Chondrocyte (in vitro differentiated cells): Measurements from ENCODE around the gene HOXC10. TPM values are rescaled to one million over a fixed set of nuclear protein-coding genes. Genes with fewer than 3 reads are reported as not detected.

Source experiments
- DNase-seq: peaks from one replicate; pipeline ENCODE4 v3.0.0; 2021; ENCODE audit warnings: mixed read lengths, low spot score
- H3K27ac Mint-ChIP-seq: one replicate; pipeline ENCODE4 v1.8.0; 2021; ENCODE audit warnings: mild to moderate bottlenecking, moderate library complexity, mixed read lengths; ENCODE audit not compliant: unreplicated experiment
- H3K27me3 Mint-ChIP-seq: 2 replicates; pipeline ENCODE4 v1.8.0; 2021; ENCODE audit warnings: low read depth, mixed read lengths
- H3K36me3 Mint-ChIP-seq: 2 replicates; pipeline ENCODE4 v1.8.0; 2021; ENCODE audit warnings: low read depth, mixed read lengths
- H3K4me1 Mint-ChIP-seq: 2 replicates; pipeline ENCODE4 v1.8.0; 2021; ENCODE audit warnings: low read depth, mild to moderate bottlenecking, mixed read lengths
- H3K4me3 Mint-ChIP-seq: one replicate; pipeline ENCODE4 v1.8.0; 2021; ENCODE audit warnings: mild to moderate bottlenecking, moderate library complexity, mixed read lengths; ENCODE audit not compliant: unreplicated experiment
- H3K9me3 Mint-ChIP-seq: 2 replicates; pipeline ENCODE4 v1.8.0; 2021; ENCODE audit warnings: low read depth, mixed read lengths
- CTCF ChIP-seq: fragments of 200-600 bp; sonication (generic); IDR thresholded peaks from 2 replicates; pipeline ENCODE4 v1.5.0; 2021; ENCODE audit warnings: antibody characterized with exemption, mild to moderate bottlenecking, moderate library complexity
- total RNA-seq: library from RNA; stranded (reverse); gene quantifications from 3 replicates; pipeline ENCODE4 v1.2.1, GENCODE V29; 2021

The HOXC10 gene
- total RNA-seq, 1 donor from 2014 or later: not detected

- Mint-ChIP-seq H3K4me1 (peaks cover 13% of the 10 kb centered on the region), H3K27me3 (peaks cover 93% of the 10 kb centered on the region), H3K36me3 (peaks cover 7% of the 10 kb centered on the region), H3K27ac (no peak overlapping the region), H3K4me3 (no peak overlapping the region), H3K9me3 (no peaks in the 10 kb centered on the region)
- no peak for DNase-seq
- TF ChIP-seq CTCF: no peak
Observed at GRCh38 chr12:53990311-53991076, 5.5 kb downstream of the HOXC10 start.

DNA sequence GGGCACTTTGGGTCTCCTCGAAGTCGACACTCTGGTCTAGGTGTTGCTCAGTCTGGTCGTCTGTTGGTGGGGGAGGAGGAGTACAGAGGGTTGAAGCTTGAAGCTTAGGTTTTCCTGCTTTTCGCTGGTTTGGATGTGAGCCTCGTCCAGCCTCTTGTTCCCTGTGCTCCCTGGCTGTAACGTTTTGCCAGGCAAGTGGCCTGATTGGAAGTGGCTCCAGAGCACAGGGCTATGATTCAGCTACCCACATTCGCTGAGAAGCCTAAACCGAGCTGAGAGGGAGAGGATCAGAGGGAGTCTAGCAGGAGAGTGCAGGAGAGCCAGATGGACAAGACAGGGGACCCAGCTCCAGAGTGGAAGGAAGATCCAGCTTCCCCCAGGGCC, 6.1 kb downstream of the HOXC10 start:
- no peak overlapping the region for H3K4me3 Mint-ChIP-seq
- H3K9me3 Mint-ChIP-seq: no peaks in the 10 kb centered on the region
- peaks cover 17% of the 10 kb centered on the region for H3K4me1 Mint-ChIP-seq
- H3K27ac Mint-ChIP-seq: no peak overlapping the region
- no peak for DNase-seq
- peaks cover 93% of the 10 kb centered on the region for H3K27me3 Mint-ChIP-seq
- H3K36me3 Mint-ChIP-seq: peaks cover 7% of the 10 kb centered on the region
- no peak for TF ChIP-seq CTCF

DNA sequence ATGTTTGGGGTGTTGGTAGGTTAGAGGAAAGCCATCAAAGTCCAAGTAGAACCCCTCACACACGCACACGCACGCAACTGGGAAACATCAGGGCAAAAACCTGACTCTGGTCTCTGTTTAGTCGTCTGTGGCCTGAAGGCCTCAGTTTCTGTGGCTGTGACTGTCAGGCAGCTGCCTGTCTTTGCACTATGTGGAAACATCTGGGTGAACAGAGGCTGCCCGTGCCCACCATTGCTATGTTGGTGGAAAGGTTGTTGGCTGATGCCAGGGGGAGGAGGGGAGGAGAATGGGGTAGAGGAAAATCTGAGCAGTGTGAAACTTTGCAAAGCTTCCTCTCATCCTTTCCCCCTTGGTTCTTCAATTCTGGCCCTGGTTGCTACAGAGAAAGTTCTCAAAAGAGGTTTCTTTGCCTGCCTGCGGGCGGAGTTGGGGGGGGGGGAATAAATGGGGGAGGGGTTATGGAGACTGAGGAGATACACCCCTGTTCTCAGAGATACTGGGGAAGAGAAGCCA, 7.5 kb downstream of the HOXC10 start:
- Mint-ChIP-seq H3K4me1 (peaks cover 17% of the 10 kb centered on the region), H3K27ac (no peak overlapping the region), H3K4me3 (no peak overlapping the region), H3K9me3 (no peaks in the 10 kb centered on the region), H3K36me3 (peaks cover 5% of the 10 kb centered on the region), H3K27me3 (peaks cover 93% of the 10 kb centered on the region)
- DNase-seq: no peak
- TF ChIP-seq CTCF: no peak

- Mint-ChIP-seq H3K27me3 (peaks cover 93% of the 10 kb centered on the region), H3K4me3 (peak overlapping the region; percentile 40), H3K36me3 (peaks cover 5% of the 10 kb centered on the region), H3K4me1 (peaks cover 20% of the 10 kb centered on the region), H3K9me3 (no peaks in the 10 kb centered on the region), H3K27ac (no peak overlapping the region)
- no peak for TF ChIP-seq CTCF
- no peak for DNase-seq
Observed at GRCh38 chr12:53993162-53994008, 8.4 kb downstream of the HOXC10 start.

- no peak for DNase-seq
- Mint-ChIP-seq H3K4me3 (peak overlapping the region; percentile 40), H3K9me3 (no peaks in the 10 kb centered on the region), H3K4me1 (peaks cover 20% of the 10 kb centered on the region), H3K27ac (no peak overlapping the region), H3K36me3 (peaks cover 5% of the 10 kb centered on the region), H3K27me3 (peaks cover 93% of the 10 kb centered on the region)
- no peak for TF ChIP-seq CTCF
Observed at GRCh38 chr12:53994009-53994263, 9.0 kb downstream of the HOXC10 start.
